ENCODE measurements around the gene MUC4. TPM values are rescaled to one million over a fixed set of nuclear protein-coding genes. Genes with fewer than 3 reads are reported as not detected.
A peak's percentile ranks its signal among the peaks of the same experiment; 100 is the strongest.

MUC4 gene
- total and polyA plus RNA-seq, 2 of the 4 experiments (the other 2 are of a cell fraction) = not detected

DNA sequence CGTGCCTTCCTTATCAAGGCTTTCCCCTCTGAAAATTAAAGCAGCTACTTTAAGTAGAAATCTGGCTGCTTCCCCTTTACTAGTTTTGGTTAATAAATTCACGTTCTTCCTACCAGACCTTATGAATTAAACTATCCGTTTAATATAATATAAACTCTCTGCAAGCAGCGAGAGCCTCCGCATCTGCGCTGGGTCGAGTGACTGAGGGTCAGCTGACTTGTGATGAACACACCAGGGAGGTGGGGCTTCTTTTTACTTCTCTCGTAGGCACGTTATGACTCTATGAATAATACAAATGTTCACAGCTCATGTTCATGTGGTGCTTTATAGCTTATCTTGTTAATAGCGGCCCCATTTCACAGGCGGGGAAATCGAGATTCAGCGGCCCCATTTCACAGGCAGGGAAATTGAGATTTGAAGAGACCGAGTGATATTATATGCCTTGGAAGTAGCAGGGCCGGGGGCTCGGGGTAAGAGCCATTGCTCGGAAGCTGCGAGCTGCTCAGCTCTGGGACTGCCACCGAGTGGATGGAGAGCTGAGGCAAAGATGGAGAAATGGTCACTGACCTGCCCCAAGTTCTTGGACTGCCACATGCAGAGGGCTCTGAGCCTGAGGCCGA is 8.3 kb downstream of the MUC4 start:
- no peak overlapping the region for H2AFZ ChIP-seq (replicated peaks; ENCODE audit: low read length, poor library complexity)
- H3K36me3 ChIP-seq (ENCODE audit: control insufficient read depth, insufficient read depth, low read length) = no peaks in the 10 kb centered on the region
- no peak overlapping the region for H2AK5ac ChIP-seq (ENCODE audit: low read depth, low read length)
- dilution Hi-C loops (cut with HindIII; ENCODE audit: low sequenced_read_pairs, unreplicated experiment) = no loop called here
- ATAC-seq (ENCODE audit: low read depth) (no peak), DNase-seq (no peak)
- ChIA-PET POLR2A (ENCODE audit: unreplicated experiment) (no interaction called here), CTCF (no interaction called here)
- no peak overlapping the region for H2BK120ac ChIP-seq (ENCODE audit: low read depth, low read length)
- H3K27me3 ChIP-seq (ENCODE audit: control insufficient read depth, insufficient read depth, low read length) = peaks cover 56% of the 10 kb centered on the region
- H3K4me3 ChIP-seq (ENCODE audit: insufficient read depth, low read depth, low read length) = no peak overlapping the region
- in situ Hi-C loops (cut with MboI; ENCODE audit: low sequenced_read_pairs) = no loop called here
- no peak overlapping the region for H3K27ac ChIP-seq (ENCODE audit: insufficient read depth, low read length)
- H3K56ac ChIP-seq (ENCODE audit: extremely low read depth, insufficient read depth, low read length) = no peak overlapping the region
- no peak overlapping the region for H4K5ac ChIP-seq (ENCODE audit: low read depth, low read length)
- 64% methylated on average over 6 of the region's 20 CpGs; no CpG with 5 or more reads in 1 of the 2 experiments for WGBS, 2 experiments (ENCODE audit: extremely low coverage in 2 of 2, insufficient read length in 1 of 2)
- no peak overlapping the region for H2BK5ac ChIP-seq (ENCODE audit: low read depth, low read length, poor library complexity, severe bottlenecking)
- no peak overlapping the region for H3K14ac ChIP-seq (replicated peaks; ENCODE audit: low read depth, low read length)
- H2BK15ac ChIP-seq (ENCODE audit: low read depth, low read length) = no peak overlapping the region
- H2BK20ac ChIP-seq (ENCODE audit: low read depth, low read length) = no peak overlapping the region
- H3K9me1 ChIP-seq (ENCODE audit: insufficient read depth, low read length) = no peaks in the 10 kb centered on the region
- no peak overlapping the region for H3K9ac ChIP-seq (ENCODE audit: low read depth, low read length)
- BruUV-seq (replicated peaks) = no TSS peak
- no peaks in the 10 kb centered on the region for H3K9me3 ChIP-seq (ENCODE audit: control insufficient read depth, insufficient read depth, low read length)
- H4K20me1 ChIP-seq (ENCODE audit: insufficient read depth, low read length) = no peaks in the 10 kb centered on the region
- H4K8ac ChIP-seq (ENCODE audit: low read depth in 2 of 2, low read length in 2 of 2) = no peak overlapping the region
- H3K4ac ChIP-seq (ENCODE audit: low read depth, low read length) = no peak overlapping the region
- TF ChIP-seq MAZ (IDR thresholded peaks at IDR 0.05; ENCODE audit: borderline replicate concordance, low read depth, low read length) = no peak
- TF ChIP-seq, protein P1, sequence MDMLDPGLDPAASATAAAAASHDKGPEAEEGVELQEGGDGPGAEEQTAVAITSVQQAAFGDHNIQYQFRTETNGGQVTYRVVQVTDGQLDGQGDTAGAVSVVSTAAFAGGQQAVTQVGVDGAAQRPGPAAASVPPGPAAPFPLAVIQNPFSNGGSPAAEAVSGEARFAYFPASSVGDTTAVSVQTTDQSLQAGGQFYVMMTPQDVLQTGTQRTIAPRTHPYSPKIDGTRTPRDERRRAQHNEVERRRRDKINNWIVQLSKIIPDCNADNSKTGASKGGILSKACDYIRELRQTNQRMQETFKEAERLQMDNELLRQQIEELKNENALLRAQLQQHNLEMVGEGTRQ (IDR thresholded peaks at IDR 0.05; ENCODE audit: low read depth, low read length) = peak; percentile 22; the same call in 1 of the 2 replicates
- no peak overlapping the region for H2AK9ac ChIP-seq (replicated peaks; ENCODE audit: low read depth, low read length, poor library complexity)
- no peak overlapping the region for H3K23ac ChIP-seq (ENCODE audit: low read depth, low read length)
- H3K18ac ChIP-seq (ENCODE audit: low read depth, low read length) = no peak overlapping the region
- intact Hi-C loops (cut with micrococcal nuclease) = no loop called here
- no peak overlapping the region for H4K91ac ChIP-seq (ENCODE audit: insufficient read depth, low read depth, low read length)
- no peaks in the 10 kb centered on the region for H3K4me1 ChIP-seq (ENCODE audit: control insufficient read depth, insufficient read depth, low read length)
- H3K79me1 ChIP-seq (ENCODE audit: low read depth in 1 of 2, low read length in 2 of 2) = no peaks in the 10 kb centered on the region
- H3K4me2 ChIP-seq (ENCODE audit: low read depth, low read length) = no peak overlapping the region

Measured in IMR-90 (cell line).